Ishikawa (cell line): ENCODE measurements around the gene ZC3H14.

Source experiments
- CEBPB ChIP-seq: IDR thresholded peaks from 2 replicates; pipeline ENCODE4 v1.6.1; 2012
- CREB1 ChIP-seq: IDR thresholded peaks from 2 replicates; pipeline ENCODE4 v1.6.1; 2012; ENCODE audit warnings: low read depth
- EGR1 ChIP-seq: IDR thresholded peaks from 2 replicates; pipeline ENCODE4 v1.6.1; 2012
- EP300 ChIP-seq: IDR thresholded peaks from 2 replicates; pipeline ENCODE4 v1.6.1; 2012; ENCODE audit warnings: borderline replicate concordance
- FOXM1 ChIP-seq: IDR thresholded peaks from 2 replicates; pipeline ENCODE4 v1.6.1; 2012; ENCODE audit warnings: low read depth, borderline replicate concordance
- NFIC ChIP-seq: IDR thresholded peaks from 2 replicates; pipeline ENCODE4 v1.6.1; 2012
- RAD21 ChIP-seq: IDR thresholded peaks from 2 replicates; pipeline ENCODE4 v1.6.1; 2012; ENCODE audit warnings: low read depth
- TAF1 ChIP-seq: IDR thresholded peaks from 2 replicates; pipeline ENCODE4 v1.6.1; 2012; ENCODE audit warnings: low read depth, mild to moderate bottlenecking
- TCF12 ChIP-seq: IDR thresholded peaks from 2 replicates; pipeline ENCODE4 v1.6.1; 2012; ENCODE audit warnings: low read depth
- TEAD4 ChIP-seq: IDR thresholded peaks from 2 replicates; pipeline ENCODE4 v1.6.1; 2012
- YY1 ChIP-seq: IDR thresholded peaks from 2 replicates; pipeline ENCODE4 v1.6.1; 2012; ENCODE audit warnings: low read depth
- ZBTB7A ChIP-seq: IDR thresholded peaks from 2 replicates; pipeline ENCODE4 v1.6.1; 2012; ENCODE audit warnings: low read depth
- TF ChIP-seq, protein P1 (sequence below): IDR thresholded peaks from 2 replicates; pipeline ENCODE4 v1.6.1; 2012; ENCODE audit warnings: low read depth, mild to moderate bottlenecking
- TF ChIP-seq, protein P2 (sequence below): IDR thresholded peaks from 2 replicates; pipeline ENCODE4 v1.6.1; 2012
- TF ChIP-seq, protein P3 (sequence below): IDR thresholded peaks from 2 replicates; pipeline ENCODE4 v1.6.1; 2012

The ZC3H14 gene

GRCh38 chr14:88605594-88605993, 42.8 kb downstream of the ZC3H14 start:
- no peak for TF ChIP-seq CEBPB
- TF ChIP-seq FOXM1, result no peak
- TF ChIP-seq NFIC, result no peak
- TF ChIP-seq, protein P1, sequence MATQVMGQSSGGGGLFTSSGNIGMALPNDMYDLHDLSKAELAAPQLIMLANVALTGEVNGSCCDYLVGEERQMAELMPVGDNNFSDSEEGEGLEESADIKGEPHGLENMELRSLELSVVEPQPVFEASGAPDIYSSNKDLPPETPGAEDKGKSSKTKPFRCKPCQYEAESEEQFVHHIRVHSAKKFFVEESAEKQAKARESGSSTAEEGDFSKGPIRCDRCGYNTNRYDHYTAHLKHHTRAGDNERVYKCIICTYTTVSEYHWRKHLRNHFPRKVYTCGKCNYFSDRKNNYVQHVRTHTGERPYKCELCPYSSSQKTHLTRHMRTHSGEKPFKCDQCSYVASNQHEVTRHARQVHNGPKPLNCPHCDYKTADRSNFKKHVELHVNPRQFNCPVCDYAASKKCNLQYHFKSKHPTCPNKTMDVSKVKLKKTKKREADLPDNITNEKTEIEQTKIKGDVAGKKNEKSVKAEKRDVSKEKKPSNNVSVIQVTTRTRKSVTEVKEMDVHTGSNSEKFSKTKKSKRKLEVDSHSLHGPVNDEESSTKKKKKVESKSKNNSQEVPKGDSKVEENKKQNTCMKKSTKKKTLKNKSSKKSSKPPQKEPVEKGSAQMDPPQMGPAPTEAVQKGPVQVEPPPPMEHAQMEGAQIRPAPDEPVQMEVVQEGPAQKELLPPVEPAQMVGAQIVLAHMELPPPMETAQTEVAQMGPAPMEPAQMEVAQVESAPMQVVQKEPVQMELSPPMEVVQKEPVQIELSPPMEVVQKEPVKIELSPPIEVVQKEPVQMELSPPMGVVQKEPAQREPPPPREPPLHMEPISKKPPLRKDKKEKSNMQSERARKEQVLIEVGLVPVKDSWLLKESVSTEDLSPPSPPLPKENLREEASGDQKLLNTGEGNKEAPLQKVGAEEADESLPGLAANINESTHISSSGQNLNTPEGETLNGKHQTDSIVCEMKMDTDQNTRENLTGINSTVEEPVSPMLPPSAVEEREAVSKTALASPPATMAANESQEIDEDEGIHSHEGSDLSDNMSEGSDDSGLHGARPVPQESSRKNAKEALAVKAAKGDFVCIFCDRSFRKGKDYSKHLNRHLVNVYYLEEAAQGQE, result no peak
- no peak for TF ChIP-seq TAF1
- TF ChIP-seq EP300, result no peak
- TF ChIP-seq, protein P2, sequence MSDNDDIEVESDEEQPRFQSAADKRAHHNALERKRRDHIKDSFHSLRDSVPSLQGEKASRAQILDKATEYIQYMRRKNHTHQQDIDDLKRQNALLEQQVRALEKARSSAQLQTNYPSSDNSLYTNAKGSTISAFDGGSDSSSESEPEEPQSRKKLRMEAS, result no peak
- no peak for TF ChIP-seq EGR1
- no peak for TF ChIP-seq TCF12
- TF ChIP-seq ZBTB7A, result no peak

GRCh38 chr14:88607829-88608228, 45.0 kb downstream of the ZC3H14 start:
- TF ChIP-seq ZBTB7A (no peak), TCF12 (no peak)

- TF ChIP-seq, protein P2, result no peak
- TF ChIP-seq TCF12 (no peak), FOXM1 (no peak), CEBPB (no peak), RAD21 (no peak), NFIC (no peak), TEAD4 (no peak), YY1 (no peak), CREB1 (no peak), EP300 (no peak), TAF1 (no peak), EGR1 (no peak)
- TF ChIP-seq, protein P3, sequence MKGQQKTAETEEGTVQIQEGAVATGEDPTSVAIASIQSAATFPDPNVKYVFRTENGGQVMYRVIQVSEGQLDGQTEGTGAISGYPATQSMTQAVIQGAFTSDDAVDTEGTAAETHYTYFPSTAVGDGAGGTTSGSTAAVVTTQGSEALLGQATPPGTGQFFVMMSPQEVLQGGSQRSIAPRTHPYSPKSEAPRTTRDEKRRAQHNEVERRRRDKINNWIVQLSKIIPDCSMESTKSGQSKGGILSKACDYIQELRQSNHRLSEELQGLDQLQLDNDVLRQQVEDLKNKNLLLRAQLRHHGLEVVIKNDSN, result no peak
Measured at GRCh38 chr14:88611878-88612277, 49.0 kb downstream of the ZC3H14 start.

DNA sequence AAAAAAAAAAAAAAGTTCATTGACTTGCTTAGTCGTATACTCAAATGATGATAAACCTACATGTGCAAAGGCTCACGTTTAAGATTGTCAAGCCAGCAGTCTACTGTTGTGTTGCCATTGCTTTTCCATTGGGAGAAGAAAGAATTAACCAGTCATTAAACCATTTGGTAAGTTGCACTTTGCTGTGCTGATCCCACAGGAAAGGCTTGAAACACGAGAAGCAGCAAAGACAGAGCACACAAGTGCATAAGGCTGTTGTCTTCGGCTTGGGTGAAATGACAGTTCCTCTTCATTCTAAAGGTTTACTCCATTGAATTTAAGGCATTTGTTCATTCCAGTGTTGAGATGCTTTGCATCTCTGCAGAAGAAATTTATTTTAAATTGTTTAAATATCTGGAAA, 50.1 kb downstream of the ZC3H14 start:
- no peak for TF ChIP-seq FOXM1
- no peak for TF ChIP-seq NFIC
- TF ChIP-seq, protein P3, result no peak
- no peak for TF ChIP-seq TAF1

DNA sequence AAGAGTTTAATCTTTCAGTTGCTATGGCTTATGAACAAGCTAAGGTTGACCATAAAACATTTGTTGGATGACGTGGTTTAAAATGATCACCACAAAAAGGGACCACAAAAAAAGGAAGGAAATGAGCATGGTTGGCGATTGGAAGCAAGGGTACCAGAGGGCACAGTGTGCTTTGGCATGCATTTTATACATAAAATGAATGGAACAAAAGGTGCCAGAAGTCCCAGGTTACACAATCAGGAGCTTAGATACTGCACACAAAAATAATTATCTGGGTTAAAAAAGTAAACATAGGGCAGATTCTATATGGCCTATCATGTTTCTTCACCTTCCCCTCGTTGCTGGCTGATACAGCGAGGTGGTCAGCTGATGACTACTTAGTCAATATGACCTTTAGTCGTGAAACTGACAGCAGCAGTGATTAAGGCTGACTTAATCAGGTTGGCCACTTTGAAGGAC, 50.7 kb downstream of the ZC3H14 start:
- TF ChIP-seq, protein P2, result no peak
- TF ChIP-seq TCF12 (no peak), YY1 (no peak), TAF1 (no peak), FOXM1 (no peak), NFIC (no peak), CREB1 (no peak), ZBTB7A (no peak), CEBPB (no peak)
- TF ChIP-seq, protein P3, result no peak

DNA sequence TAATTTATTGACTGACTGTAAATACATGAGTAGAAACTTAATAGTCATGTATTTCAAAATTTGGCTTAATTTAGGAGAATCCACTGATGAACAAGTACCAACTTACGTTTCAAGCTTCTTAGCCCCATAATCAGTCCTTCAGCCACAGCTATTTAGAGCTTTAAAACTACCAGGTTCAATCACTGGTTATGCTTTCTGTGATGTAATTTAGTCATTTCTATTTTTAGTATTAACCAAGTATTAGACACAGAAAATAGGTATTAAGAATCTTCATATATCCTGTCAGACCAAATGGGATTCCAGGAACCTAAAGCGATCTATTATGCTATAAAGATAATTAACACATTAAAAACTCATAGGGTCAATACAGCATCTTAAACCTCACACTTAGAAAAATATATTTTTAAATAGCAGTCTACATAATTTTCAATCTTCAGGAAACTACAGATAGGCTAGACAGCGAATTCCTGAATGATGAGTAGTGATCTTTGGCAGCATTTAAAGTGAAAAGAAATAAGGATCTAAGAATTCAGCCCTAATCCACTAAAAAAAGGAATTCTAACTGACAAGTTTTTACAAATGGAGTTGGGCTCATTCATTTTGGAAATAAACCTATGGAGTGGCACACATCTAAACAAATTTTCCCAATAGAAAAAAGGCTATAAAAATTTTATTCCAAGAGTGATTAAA, 51.5 kb downstream of the ZC3H14 start:
- TF ChIP-seq NFIC, result no peak
- TF ChIP-seq FOXM1, result no peak
- TF ChIP-seq, protein P1, result no peak
- TF ChIP-seq, protein P2, result no peak
- TF ChIP-seq TCF12, result no peak
